NCI-H1105 (cell line): Measurements from ENCODE around the gene UBR4.

Experiments
- DNase-seq: peaks from one replicate; lab custom pipeline; 2025; lab: John Stamatoyannopoulos, UW

UBR4 gene

DNA sequence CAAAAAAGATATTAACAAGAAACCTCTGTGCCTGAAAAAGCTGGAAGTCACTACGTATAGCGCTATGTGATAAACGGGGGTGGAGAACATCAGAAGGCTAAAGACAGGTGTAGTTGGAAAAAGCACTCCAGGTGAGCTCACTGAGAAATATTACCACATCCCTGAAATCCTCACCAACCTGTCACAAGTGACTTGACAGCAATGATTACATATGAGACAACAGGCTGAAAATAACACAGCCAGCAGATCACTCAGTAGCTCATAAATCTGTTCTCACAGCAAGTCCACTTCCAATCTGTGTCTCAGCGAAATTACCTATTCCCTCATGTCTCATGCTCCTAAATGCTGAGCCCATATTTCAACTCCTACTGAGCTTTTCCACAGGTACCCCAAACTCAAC, 120.5 kb downstream of the UBR4 start:
- no peak for DNase-seq

DNA sequence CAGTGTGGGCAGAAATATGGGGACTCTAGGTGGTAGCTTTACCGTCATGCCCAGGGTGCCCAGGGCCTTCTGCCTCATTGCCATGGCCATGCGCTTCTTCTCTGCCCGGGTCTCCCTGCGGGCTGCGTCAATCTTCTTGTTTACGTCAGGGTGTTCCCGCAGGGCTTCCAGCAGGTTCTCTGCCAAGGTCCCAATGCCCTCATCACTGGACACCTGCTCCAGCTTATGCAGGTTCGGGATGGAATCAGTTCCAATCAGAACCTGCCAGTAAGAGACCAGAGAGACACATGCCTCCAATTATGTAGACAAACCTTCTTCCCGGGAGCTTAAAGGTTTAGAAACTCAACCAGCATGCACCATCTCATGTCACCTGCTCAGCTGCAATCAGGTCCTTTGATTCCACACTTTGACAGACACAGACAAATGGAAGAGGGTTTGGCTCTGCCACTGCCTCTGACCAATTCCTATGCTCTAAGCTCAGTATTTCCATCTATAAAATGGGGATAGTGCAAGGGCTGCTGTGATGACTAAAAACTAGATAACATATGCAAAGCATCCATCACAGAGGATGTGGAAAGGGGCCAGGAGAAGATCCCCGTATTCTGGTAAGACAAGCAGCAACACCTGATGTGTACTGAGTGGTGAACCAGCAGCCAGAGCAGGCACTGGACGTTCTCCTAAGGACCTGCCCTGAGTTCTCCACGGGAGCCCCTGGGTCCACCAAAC, 121.2 kb downstream of the UBR4 start:
- no peak for DNase-seq

- DNase-seq = no peak
These were observed 122.1 kb downstream of the UBR4 start for GRCh38 chr1:19087737-19088594.

DNA sequence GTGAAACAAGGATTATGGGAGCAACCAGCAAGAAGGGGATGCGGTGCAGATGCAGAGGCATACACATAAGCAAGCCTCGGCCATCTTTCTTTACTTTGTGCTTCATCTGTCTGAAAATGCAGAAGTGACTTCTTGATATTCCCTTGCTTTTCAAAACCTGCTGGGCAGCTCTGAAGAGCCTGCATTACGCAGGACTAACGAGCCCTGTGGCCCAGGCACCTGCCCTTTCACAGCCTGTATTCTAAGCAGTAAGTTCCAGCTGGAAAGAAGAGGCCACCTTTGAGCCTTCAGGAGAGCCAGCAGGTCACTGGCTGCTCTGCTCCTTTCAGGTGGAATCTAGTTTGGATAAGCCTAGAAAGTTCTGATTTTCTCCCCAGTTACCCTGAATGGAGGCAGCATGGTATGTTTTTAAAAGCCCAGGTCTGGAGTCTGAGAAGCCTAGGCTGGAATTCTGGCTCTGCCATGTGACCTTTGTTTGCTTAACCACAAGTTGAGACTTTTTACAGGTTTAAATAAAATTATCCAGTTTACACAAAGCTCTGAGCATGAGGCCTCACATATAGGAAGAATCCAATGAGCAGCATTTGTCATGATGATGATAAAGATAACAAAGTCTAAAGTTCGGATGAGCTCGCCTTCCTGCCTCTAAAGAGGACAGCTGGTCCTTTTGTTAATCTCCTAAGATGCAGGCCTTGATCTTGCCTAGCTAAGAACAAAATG, 122.9 kb downstream of the UBR4 start:
- no peak for DNase-seq

- DNase-seq = no peak
These were observed 123.7 kb downstream of the UBR4 start for GRCh38 chr1:19086176-19086875.

DNA sequence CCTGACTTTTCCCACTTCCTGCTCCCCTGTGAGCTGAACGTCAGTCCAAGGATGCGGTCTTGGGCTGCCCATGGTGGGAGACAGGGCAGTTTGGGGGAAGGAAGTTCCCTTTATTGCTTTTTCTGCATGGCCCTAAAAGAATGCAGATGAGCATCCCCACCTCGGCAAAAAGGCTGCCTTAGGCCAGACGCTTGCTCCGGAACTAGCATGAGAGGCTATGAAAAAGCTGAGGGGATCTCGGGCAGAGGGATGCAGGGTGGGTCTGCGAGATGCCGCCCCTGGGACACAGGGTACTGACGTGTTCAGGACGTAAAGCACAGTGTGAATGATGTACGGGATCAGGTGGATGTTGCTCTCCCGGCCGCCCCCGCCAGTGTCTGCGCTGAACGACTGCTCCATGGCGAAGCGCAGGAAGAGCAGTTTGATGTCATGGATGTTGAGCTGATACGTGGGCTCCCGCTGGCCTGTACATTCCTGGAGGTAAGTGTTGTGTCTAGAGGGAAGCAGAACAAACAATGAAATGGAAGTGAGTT, 125.8 kb downstream of the UBR4 start:
- DNase-seq = no peak

DNA sequence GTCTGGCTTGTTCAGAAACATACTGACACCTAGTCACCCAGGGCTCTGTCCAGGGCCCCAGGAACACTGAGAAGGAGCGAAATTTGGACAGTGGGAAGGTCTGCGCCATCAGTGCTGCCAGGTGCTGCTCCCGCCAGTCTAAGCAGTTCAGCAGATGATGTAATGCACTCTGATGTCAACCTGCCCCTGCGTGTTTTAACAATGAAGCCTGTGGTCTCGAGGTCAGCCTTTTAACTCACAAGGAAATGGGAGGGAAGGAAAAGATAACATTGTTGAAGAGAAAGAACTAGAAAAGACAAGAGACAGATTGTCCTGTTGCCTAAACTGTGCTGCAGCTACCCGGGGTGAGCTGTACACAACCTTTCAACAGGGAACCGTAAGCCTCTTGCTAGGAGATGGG, 127.0 kb downstream of the UBR4 start:
- DNase-seq = no peak

DNA sequence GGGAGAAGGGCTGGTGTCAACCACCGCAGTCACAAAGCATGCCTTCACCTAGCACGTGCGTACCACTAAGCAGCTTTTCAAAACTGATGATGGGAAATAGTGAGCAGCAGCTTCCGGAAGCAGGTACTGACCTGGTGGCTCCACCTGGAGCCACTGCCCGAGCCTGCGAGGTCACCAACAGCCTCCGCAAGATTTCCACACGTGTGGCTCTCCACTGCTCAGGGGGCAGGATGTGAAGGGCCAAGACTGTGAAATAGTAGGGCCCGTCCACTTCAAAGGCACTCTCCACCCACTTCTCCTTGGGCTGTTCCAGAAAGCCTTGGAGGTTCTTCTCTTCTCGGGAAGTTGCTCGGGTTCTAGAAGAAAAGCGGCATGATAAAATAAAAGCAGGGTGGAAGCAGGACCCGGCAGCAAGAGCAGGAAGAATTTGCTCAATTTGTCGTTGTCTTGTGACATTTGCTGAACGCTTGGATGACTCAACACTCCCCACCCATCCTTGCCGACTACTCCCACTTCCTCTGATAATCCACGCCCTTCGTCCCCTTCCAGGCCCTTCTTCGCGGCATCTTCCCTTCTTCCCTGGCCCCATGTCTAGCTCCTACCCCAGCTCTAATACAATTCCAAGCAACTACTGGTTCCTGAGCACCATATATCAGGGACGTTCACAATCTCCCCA, 128.7 kb downstream of the UBR4 start:
- no peak for DNase-seq

DNA sequence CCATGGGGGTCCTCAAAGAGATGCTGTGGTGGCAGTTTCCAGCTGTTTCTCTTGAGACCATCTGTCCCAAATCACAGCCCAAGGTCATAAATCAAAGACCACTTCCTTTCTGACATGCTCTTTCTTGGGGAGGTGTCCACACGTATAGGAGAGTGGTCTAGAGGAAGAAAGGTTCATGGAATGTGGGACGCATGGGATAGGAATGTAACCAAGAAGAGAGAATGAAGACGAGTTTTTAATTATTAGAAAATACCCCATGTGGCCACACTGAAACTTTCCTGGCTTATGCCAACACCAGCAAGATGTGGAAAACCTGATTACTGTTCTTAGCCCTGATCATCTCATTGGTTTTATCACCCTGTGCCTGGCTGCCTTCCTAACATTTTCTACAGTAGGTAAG, 129.3 kb downstream of the UBR4 start:
- DNase-seq = no peak

DNA sequence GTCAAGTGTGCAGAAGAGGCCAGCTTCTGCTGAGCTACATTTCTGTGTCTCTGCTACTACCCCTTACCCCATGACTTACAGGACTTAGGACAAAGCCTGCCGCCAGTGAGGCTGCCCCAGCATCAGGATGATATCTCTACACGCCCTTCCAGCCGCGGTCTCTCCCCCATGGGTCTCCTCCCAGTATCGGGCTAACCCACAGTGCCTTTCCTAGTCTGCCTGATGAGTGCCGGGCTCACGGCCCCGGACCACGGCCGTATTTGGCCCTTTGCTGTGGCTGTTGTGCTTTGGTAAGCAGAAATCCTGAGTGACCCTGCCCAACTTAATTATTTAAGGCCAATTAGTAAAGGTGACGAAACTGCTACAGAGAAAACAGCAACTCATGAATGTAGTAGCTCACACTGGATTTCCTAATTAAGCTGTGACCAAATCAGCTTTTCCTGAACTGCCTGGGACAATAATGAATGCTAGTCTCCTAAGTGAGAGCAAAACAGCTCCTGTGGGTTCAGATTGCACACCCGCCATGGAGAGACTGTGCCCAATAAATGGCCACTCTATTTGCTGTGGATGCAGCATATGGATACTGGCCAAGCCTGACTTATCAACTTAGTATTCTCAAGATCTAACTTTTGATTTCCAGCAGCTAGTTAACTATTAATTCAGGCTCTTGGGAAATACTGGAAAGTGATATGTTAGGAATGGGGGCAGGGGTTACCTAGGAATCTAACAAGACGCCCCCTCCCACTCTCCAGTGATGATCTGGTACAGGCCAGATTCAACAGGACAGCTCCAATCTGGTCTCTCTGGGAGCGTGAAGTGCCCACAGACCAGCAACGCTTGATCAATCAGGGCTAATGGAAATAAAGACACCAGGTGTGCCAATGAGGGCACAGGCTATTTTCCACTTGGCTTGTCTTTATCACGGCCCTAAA, 130.3 kb downstream of the UBR4 start:
- DNase-seq = no peak

- DNase-seq = no peak
These were observed 131.5 kb downstream of the UBR4 start for GRCh38 chr1:19078536-19078935.

GRCh38 chr1:19076841-19077616, 133.0 kb downstream of the UBR4 start:
- no peak for DNase-seq

DNA sequence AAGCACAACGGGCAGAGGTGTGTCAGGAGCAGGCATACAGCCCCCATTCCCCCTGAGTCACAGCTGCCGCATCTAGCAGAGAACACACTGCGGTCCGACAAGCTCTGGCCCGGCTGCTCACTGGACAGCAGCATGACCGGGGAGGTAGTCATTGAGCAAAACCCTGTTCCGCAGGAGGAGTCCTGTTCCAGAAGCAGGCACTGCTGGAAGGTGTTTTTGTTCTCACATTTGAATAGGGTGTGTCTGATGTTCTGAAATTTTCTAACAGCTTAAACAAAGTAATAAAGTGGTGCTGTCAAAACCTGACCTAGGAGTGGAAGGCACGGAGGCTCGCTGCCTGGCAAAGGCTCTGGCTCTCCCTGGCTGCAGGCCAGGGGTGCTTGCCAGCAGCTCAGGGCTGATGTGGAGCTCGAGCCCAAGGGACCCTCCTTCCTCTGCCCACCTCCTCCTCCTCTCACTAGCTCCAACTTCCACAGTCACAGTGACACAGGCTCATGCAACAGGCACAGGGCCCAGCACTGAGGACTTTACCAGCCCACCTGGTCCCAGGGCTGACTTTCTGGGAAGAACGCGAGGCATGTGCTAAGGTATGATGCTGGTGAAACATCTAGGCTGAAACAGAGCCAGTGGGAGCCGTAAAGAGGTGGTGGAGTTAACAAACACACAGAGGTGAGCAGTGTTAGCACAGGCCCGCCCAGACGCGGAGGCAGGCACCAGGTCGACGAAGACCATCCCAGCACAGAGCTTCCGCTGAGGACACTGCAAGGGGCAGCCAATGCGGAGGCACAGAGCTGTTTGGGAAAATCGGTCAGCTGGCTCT, 135.0 kb downstream of the UBR4 start:
- DNase-seq = no peak

- no peak for DNase-seq
These were observed 135.6 kb downstream of the UBR4 start for GRCh38 chr1:19074361-19074901.

GRCh38 chr1:19073311-19074186, 136.5 kb downstream of the UBR4 start:
- peak; percentile 14 for DNase-seq

GRCh38 chr1:19072285-19072981, 137.6 kb downstream of the UBR4 start:
- DNase-seq = no peak
